Measurements from ENCODE around the gene USP6NL.

The USP6NL gene

GRCh38 chr10:11611248-11612020 lies at the start of gene USP6NL:
Gene USP6NL (minus strand): TSS chr10:11611650. CDS start chr10:11597634, 14,016 bp downstream.
- Histone ChIP-seq H3K36me3 (ENCODE audit: control insufficient read depth in 1 of 2, insufficient read depth in 2 of 2, low read length in 2 of 2) (no peaks in the 10 kb centered on the region), H3K4me1 (ENCODE audit: control insufficient read depth in 1 of 2, insufficient read depth in 2 of 2, low read length in 2 of 2) (peaks cover 10 to 23% of the 10 kb centered on the region in 2 donors), H3K27me3 (ENCODE audit: control insufficient read depth in 1 of 2, insufficient read depth in 2 of 2, low read length in 2 of 2) (no peaks in the 10 kb centered on the region), H3K27ac (ENCODE audit: low read depth, low read length) (peak within 1 kb of the TSS; percentile 67), H3K4me3 (ENCODE audit: low read depth in 1 of 2, low read length in 2 of 2) (peak within 1 kb of the TSS; percentile 92 to 99), H3K9ac (ENCODE audit: low read depth in 1 of 2, low read length in 2 of 2) (peak within 1 kb of the TSS; percentile 77 to 84), H3K9me3 (ENCODE audit: control insufficient read depth in 1 of 2, low read length in 2 of 2) (no peaks in the 10 kb centered on the region)

GRCh38 chr10:11658801-11659368 lies 47.4 kb upstream of the USP6NL start:
- Histone ChIP-seq H3K9ac (ENCODE audit: low read depth in 1 of 2, low read length in 2 of 2) (no peak overlapping the region), H3K4me3 (ENCODE audit: low read depth in 1 of 2, low read length in 2 of 2) (no peak overlapping the region), H3K9me3 (ENCODE audit: control insufficient read depth in 1 of 2, low read length in 2 of 2) (no peaks in the 10 kb centered on the region), H3K36me3 (ENCODE audit: control insufficient read depth in 1 of 2, insufficient read depth in 2 of 2, low read length in 2 of 2) (no peaks in the 10 kb centered on the region), H3K27me3 (ENCODE audit: control insufficient read depth in 1 of 2, insufficient read depth in 2 of 2, low read length in 2 of 2) (no peaks in the 10 kb centered on the region), H3K4me1 (ENCODE audit: control insufficient read depth in 1 of 2, insufficient read depth in 2 of 2, low read length in 2 of 2) (no peaks in the 10 kb centered on the region), H3K27ac (ENCODE audit: low read depth, low read length) (no peak overlapping the region)

- H3K9ac ChIP-seq (ENCODE audit: low read depth in 1 of 2, low read length in 2 of 2) = no peak overlapping the region
- H3K4me3 ChIP-seq (ENCODE audit: low read depth in 1 of 2, low read length in 2 of 2) = no peak overlapping the region
- H3K27me3 ChIP-seq (ENCODE audit: control insufficient read depth in 1 of 2, insufficient read depth in 2 of 2, low read length in 2 of 2) = no peaks in the 10 kb centered on the region
- H3K27ac ChIP-seq (ENCODE audit: low read depth, low read length) = no peak overlapping the region
- H3K4me1 ChIP-seq (ENCODE audit: control insufficient read depth in 1 of 2, insufficient read depth in 2 of 2, low read length in 2 of 2) = no peaks in the 10 kb centered on the region
- no peaks in the 10 kb centered on the region for H3K36me3 ChIP-seq (ENCODE audit: control insufficient read depth in 1 of 2, insufficient read depth in 2 of 2, low read length in 2 of 2)
- no peaks in the 10 kb centered on the region for H3K9me3 ChIP-seq (ENCODE audit: control insufficient read depth in 1 of 2, low read length in 2 of 2)
These were observed 44.4 kb upstream of the USP6NL start for GRCh38 chr10:11655836-11656235.

GRCh38 chr10:11654659-11655058 lies 43.2 kb upstream of the USP6NL start:
- Histone ChIP-seq H3K4me3 (ENCODE audit: low read depth in 1 of 2, low read length in 2 of 2) (no peak overlapping the region), H3K4me1 (ENCODE audit: control insufficient read depth in 1 of 2, insufficient read depth in 2 of 2, low read length in 2 of 2) (no peaks in the 10 kb centered on the region), H3K27ac (ENCODE audit: low read depth, low read length) (no peak overlapping the region), H3K27me3 (ENCODE audit: control insufficient read depth in 1 of 2, insufficient read depth in 2 of 2, low read length in 2 of 2) (no peaks in the 10 kb centered on the region), H3K9me3 (ENCODE audit: control insufficient read depth in 1 of 2, low read length in 2 of 2) (no peaks in the 10 kb centered on the region), H3K9ac (ENCODE audit: low read depth in 1 of 2, low read length in 2 of 2) (no peak overlapping the region), H3K36me3 (ENCODE audit: control insufficient read depth in 1 of 2, insufficient read depth in 2 of 2, low read length in 2 of 2) (no peaks in the 10 kb centered on the region)

- H3K4me3 ChIP-seq (ENCODE audit: low read depth in 1 of 2, low read length in 2 of 2) = no peak overlapping the region
- H3K27me3 ChIP-seq (ENCODE audit: control insufficient read depth in 1 of 2, insufficient read depth in 2 of 2, low read length in 2 of 2) = no peaks in the 10 kb centered on the region
- no peak overlapping the region for H3K27ac ChIP-seq (ENCODE audit: low read depth, low read length)
- H3K9me3 ChIP-seq (ENCODE audit: control insufficient read depth in 1 of 2, low read length in 2 of 2) = no peaks in the 10 kb centered on the region
- H3K36me3 ChIP-seq (ENCODE audit: control insufficient read depth in 1 of 2, insufficient read depth in 2 of 2, low read length in 2 of 2) = no peaks in the 10 kb centered on the region
- H3K9ac ChIP-seq (ENCODE audit: low read depth in 1 of 2, low read length in 2 of 2) = no peak overlapping the region
- H3K4me1 ChIP-seq (ENCODE audit: control insufficient read depth in 1 of 2, insufficient read depth in 2 of 2, low read length in 2 of 2) = no peaks in the 10 kb centered on the region
These were observed 42.5 kb upstream of the USP6NL start for GRCh38 chr10:11653758-11654471.

GRCh38 chr10:11647676-11648075 lies 36.2 kb upstream of the USP6NL start:
- Histone ChIP-seq H3K36me3 (ENCODE audit: control insufficient read depth in 1 of 2, insufficient read depth in 2 of 2, low read length in 2 of 2) (no peaks in the 10 kb centered on the region), H3K27me3 (ENCODE audit: control insufficient read depth in 1 of 2, insufficient read depth in 2 of 2, low read length in 2 of 2) (no peaks in the 10 kb centered on the region)

GRCh38 chr10:11646450-11646849 lies 35.0 kb upstream of the USP6NL start:
- Histone ChIP-seq H3K27me3 (ENCODE audit: control insufficient read depth in 1 of 2, insufficient read depth in 2 of 2, low read length in 2 of 2) (no peaks in the 10 kb centered on the region), H3K36me3 (ENCODE audit: control insufficient read depth in 1 of 2, insufficient read depth in 2 of 2, low read length in 2 of 2) (no peaks in the 10 kb centered on the region), H3K9ac (ENCODE audit: low read depth in 1 of 2, low read length in 2 of 2) (no peak overlapping the region), H3K4me3 (ENCODE audit: low read depth in 1 of 2, low read length in 2 of 2) (no peak overlapping the region), H3K4me1 (ENCODE audit: control insufficient read depth in 1 of 2, insufficient read depth in 2 of 2, low read length in 2 of 2) (no peaks in the 10 kb centered on the region), H3K27ac (ENCODE audit: low read depth, low read length) (no peak overlapping the region), H3K9me3 (ENCODE audit: control insufficient read depth in 1 of 2, low read length in 2 of 2) (no peaks in the 10 kb centered on the region)

More at GRCh38 chr10:11647676-11648075, 36.2 kb upstream of the USP6NL start:
- no peak overlapping the region for H3K27ac ChIP-seq (ENCODE audit: low read depth, low read length)
- H3K4me3 ChIP-seq (ENCODE audit: low read depth in 1 of 2, low read length in 2 of 2) = no peak overlapping the region
- no peaks in the 10 kb centered on the region for H3K4me1 ChIP-seq (ENCODE audit: control insufficient read depth in 1 of 2, insufficient read depth in 2 of 2, low read length in 2 of 2)
- no peaks in the 10 kb centered on the region for H3K9me3 ChIP-seq (ENCODE audit: control insufficient read depth in 1 of 2, low read length in 2 of 2)
- H3K9ac ChIP-seq (ENCODE audit: low read depth in 1 of 2, low read length in 2 of 2) = no peak overlapping the region

GRCh38 chr10:11643039-11643438 lies 31.6 kb upstream of the USP6NL start:
- H3K27ac ChIP-seq (ENCODE audit: low read depth, low read length) = no peak overlapping the region
- H3K27me3 ChIP-seq (ENCODE audit: control insufficient read depth in 1 of 2, insufficient read depth in 2 of 2, low read length in 2 of 2) = no peaks in the 10 kb centered on the region

GRCh38 chr10:11642566-11642965 lies 31.1 kb upstream of the USP6NL start:
- H3K27me3 ChIP-seq (ENCODE audit: control insufficient read depth in 1 of 2, insufficient read depth in 2 of 2, low read length in 2 of 2) = no peaks in the 10 kb centered on the region
- no peaks in the 10 kb centered on the region for H3K9me3 ChIP-seq (ENCODE audit: control insufficient read depth in 1 of 2, low read length in 2 of 2)
- H3K4me3 ChIP-seq (ENCODE audit: low read depth in 1 of 2, low read length in 2 of 2) = no peak overlapping the region
- H3K27ac ChIP-seq (ENCODE audit: low read depth, low read length) = no peak overlapping the region
- H3K4me1 ChIP-seq (ENCODE audit: control insufficient read depth in 1 of 2, insufficient read depth in 2 of 2, low read length in 2 of 2) = no peaks in the 10 kb centered on the region
- H3K9ac ChIP-seq (ENCODE audit: low read depth in 1 of 2, low read length in 2 of 2) = no peak overlapping the region
- H3K36me3 ChIP-seq (ENCODE audit: control insufficient read depth in 1 of 2, insufficient read depth in 2 of 2, low read length in 2 of 2) = no peaks in the 10 kb centered on the region

More at GRCh38 chr10:11643039-11643438, 31.6 kb upstream of the USP6NL start:
- Histone ChIP-seq H3K4me3 (ENCODE audit: low read depth in 1 of 2, low read length in 2 of 2) (no peak overlapping the region), H3K9ac (ENCODE audit: low read depth in 1 of 2, low read length in 2 of 2) (no peak overlapping the region), H3K4me1 (ENCODE audit: control insufficient read depth in 1 of 2, insufficient read depth in 2 of 2, low read length in 2 of 2) (no peaks in the 10 kb centered on the region), H3K9me3 (ENCODE audit: control insufficient read depth in 1 of 2, low read length in 2 of 2) (no peaks in the 10 kb centered on the region), H3K36me3 (ENCODE audit: control insufficient read depth in 1 of 2, insufficient read depth in 2 of 2, low read length in 2 of 2) (no peaks in the 10 kb centered on the region)
